Endodermal cell (in vitro differentiated cells): ENCODE measurements around the gene NEUROG1. TPM values are rescaled to one million over a fixed set of nuclear protein-coding genes. Genes with fewer than 3 reads are reported as not detected.

ENCODE experiments used
- DNase-seq: peaks from one replicate; pipeline ENCODE4 v3.0.0-alpha.2; 2017
- H3K27ac ChIP-seq: 2 replicates; pipeline ENCODE4 v1.5.1; 2013; ENCODE audit warnings: mild to moderate bottlenecking, low read depth, low read length, moderate library complexity
- H3K27me3 ChIP-seq: 2 replicates; pipeline ENCODE4 v1.6.1; 2013; ENCODE audit warnings: mild to moderate bottlenecking, low read length, moderate library complexity; ENCODE audit not compliant: insufficient read depth, control insufficient read depth, poor library complexity, severe bottlenecking
- H3K36me3 ChIP-seq: 2 replicates; pipeline ENCODE4 v1.7.0; 2013; ENCODE audit warnings: mild to moderate bottlenecking, low read length, moderate library complexity; ENCODE audit not compliant: control insufficient read depth, insufficient read depth
- H3K4me1 ChIP-seq: one replicate; pipeline ENCODE4 v1.7.0; 2013; ENCODE audit warnings: low read length; ENCODE audit not compliant: control insufficient read depth, insufficient read depth
- H3K4me3 ChIP-seq: 2 replicates; pipeline ENCODE4 v1.5.1; 2013; ENCODE audit warnings: mild to moderate bottlenecking, low read length, moderate library complexity
- H3K9ac ChIP-seq: 2 replicates; pipeline ENCODE4 v1.6.1; 2013; ENCODE audit warnings: mild to moderate bottlenecking, low read length, moderate library complexity; ENCODE audit not compliant: poor library complexity, severe bottlenecking; ENCODE audit errors: extremely low read depth
- H3K9me3 ChIP-seq: 2 replicates; pipeline ENCODE4 v1.6.1; 2013; ENCODE audit warnings: mild to moderate bottlenecking, low read length, moderate library complexity; ENCODE audit not compliant: control insufficient read depth
- H3K27ac Mint-ChIP-seq: 2 replicates; pipeline ENCODE4 v1.8.0; 2020; ENCODE audit warnings: mixed read lengths
- H3K27me3 Mint-ChIP-seq: 2 replicates; pipeline ENCODE4 v1.8.0; 2021; ENCODE audit warnings: mild to moderate bottlenecking, mixed read lengths; ENCODE audit not compliant: insufficient read depth
- H3K36me3 Mint-ChIP-seq: 2 replicates; pipeline ENCODE4 v1.8.0; 2020; ENCODE audit warnings: low read depth, mixed read lengths
- H3K4me1 Mint-ChIP-seq: 2 replicates; pipeline ENCODE4 v1.8.0; 2020; ENCODE audit warnings: mixed read lengths
- H3K4me3 Mint-ChIP-seq: 2 replicates; pipeline ENCODE4 v1.8.0; 2020; ENCODE audit warnings: mild to moderate bottlenecking, moderate library complexity, mixed read lengths
- H3K9me3 Mint-ChIP-seq: 2 replicates; pipeline ENCODE4 v1.8.0; 2020; ENCODE audit warnings: mild to moderate bottlenecking, mixed read lengths
- CTCF ChIP-seq: fragments of 200-600 bp; sonication (generic); conservative IDR thresholded peaks from 2 replicates; pipeline ENCODE4 v1.5.0; 2021; ENCODE audit warnings: antibody characterized with exemption, mild to moderate bottlenecking
- WGBS, 2 experiments: methylation state at CpG; one replicate each; pipeline versions ENCODE4 v1.1.5 to v1.1.7; 2013; ENCODE audit warnings: missing lambda C conversion rate in 2 of 2, mixed read lengths in 1 of 2; ENCODE audit not compliant: insufficient coverage in 1 of 2, insufficient read length in 1 of 2; 5-methylcytosine and 5-hydroxymethylcytosine counted together
- total RNA-seq, 2 donors: library from RNA; stranded (reverse); fragmentation: NEBNext Ultra II Directional in 1 of 2; extraction: Animal tissue kit (Norgen Biotek cat#: 25700) in 1 of 2; gene quantifications; 2 replicates in 1 of 2; 3 replicates in 1 of 2; pipeline ENCODE4 v1.2.1, GENCODE V29; 2021

NEUROG1 gene
- total RNA-seq, 2 donors from 2014 or later, result not detected

- H3K27me3 ChIP-seq, result peaks cover 100% of the 10 kb centered on the region
- no peak overlapping the region for H3K27ac ChIP-seq
- Mint-ChIP-seq H3K36me3 (no peaks in the 10 kb centered on the region), H3K4me3 (peak overlapping the region; percentile 41), H3K27ac (no peak overlapping the region), H3K4me1 (peaks cover 18% of the 10 kb centered on the region), H3K9me3 (peaks cover under 1% of the 10 kb centered on the region), H3K27me3 (peaks cover 99% of the 10 kb centered on the region)
- TF ChIP-seq CTCF, result no peak
- no peaks in the 10 kb centered on the region for H3K9me3 ChIP-seq
- peaks cover 6% of the 10 kb centered on the region for H3K4me1 ChIP-seq
- peak; percentile 76 for DNase-seq
- peak overlapping the region; percentile 66 for H3K4me3 ChIP-seq
- WGBS, 2 experiments, result 1 to 3% methylated on average over 23 to 77 of the region's 77 CpGs
- no peak overlapping the region for H3K9ac ChIP-seq
- H3K36me3 ChIP-seq, result no peaks in the 10 kb centered on the region
Observed at GRCh38 chr5:135543485-135544304, 7.9 kb upstream of the NEUROG1 start.

- Histone ChIP-seq H3K9me3 (peaks cover 3% of the 10 kb centered on the region), H3K9ac (no peak overlapping the region), H3K4me1 (peaks cover 6% of the 10 kb centered on the region), H3K27ac (no peak overlapping the region), H3K36me3 (no peaks in the 10 kb centered on the region), H3K27me3 (peaks cover 100% of the 10 kb centered on the region), H3K4me3 (peak overlapping the region; percentile 66)
- H3K27ac Mint-ChIP-seq, result no peak overlapping the region
- H3K9me3 Mint-ChIP-seq, result peaks cover 7% of the 10 kb centered on the region
- WGBS, 2 experiments, result 0 to 2% methylated on average over 1 to 5 of the region's 5 CpGs
- no peaks in the 10 kb centered on the region for H3K36me3 Mint-ChIP-seq
- peak overlapping the region; percentile 28 for H3K4me3 Mint-ChIP-seq
- peaks cover 18% of the 10 kb centered on the region for H3K4me1 Mint-ChIP-seq
- DNase-seq, result peak; percentile 21
- peaks cover 99% of the 10 kb centered on the region for H3K27me3 Mint-ChIP-seq
- no peak for TF ChIP-seq CTCF
Observed at GRCh38 chr5:135543001-135543484, 7.3 kb upstream of the NEUROG1 start.

DNA sequence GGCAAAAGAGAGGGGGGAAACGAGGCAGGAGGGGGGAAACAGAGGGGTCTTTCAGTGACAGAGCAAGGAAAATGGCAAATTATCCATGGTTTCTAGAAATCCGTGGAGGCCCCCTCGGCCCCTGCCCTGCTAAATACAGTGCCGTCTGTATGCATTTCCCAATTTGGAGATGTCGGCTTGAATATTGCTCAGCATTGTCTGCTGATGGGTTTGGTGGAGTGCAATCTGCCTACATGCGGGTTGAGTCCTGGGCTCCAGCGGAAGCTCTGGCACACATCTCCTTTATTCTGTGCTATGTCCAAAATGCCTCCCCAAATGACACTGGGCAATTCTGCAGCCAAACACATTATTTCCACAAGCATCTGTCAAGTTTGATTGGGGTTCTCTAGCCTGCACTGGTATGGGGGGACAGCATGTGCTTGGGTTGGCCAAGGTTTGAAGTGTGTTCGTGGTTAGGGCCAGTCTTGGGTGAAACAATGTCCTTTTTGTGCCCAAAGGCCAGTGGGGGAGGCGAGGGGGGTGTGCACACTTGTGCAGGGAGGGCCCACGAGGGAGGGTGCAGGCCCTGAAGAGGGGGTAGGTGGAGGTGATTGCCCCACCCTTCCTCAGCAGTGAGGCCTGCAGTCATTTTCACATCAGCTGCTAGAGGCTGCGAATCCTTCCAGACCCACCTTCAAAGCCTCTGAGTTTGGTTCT lies 6.2 kb upstream of the NEUROG1 start:
- no peak overlapping the region for H3K4me3 ChIP-seq
- Mint-ChIP-seq H3K27ac (no peak overlapping the region), H3K36me3 (no peaks in the 10 kb centered on the region), H3K9me3 (peaks cover 17% of the 10 kb centered on the region), H3K4me1 (peaks cover 18% of the 10 kb centered on the region), H3K27me3 (peaks cover 99% of the 10 kb centered on the region), H3K4me3 (no peak overlapping the region)
- H3K4me1 ChIP-seq, result peaks cover 6% of the 10 kb centered on the region
- H3K9ac ChIP-seq, result no peak overlapping the region
- H3K27ac ChIP-seq, result no peak overlapping the region
- H3K27me3 ChIP-seq, result peaks cover 100% of the 10 kb centered on the region
- DNase-seq, result peak; percentile 29
- TF ChIP-seq CTCF, result no peak
- 23 to 26% methylated on average over 8 to 11 of the region's 11 CpGs for WGBS, 2 experiments
- no peaks in the 10 kb centered on the region for H3K36me3 ChIP-seq
- peaks cover 13% of the 10 kb centered on the region for H3K9me3 ChIP-seq
